PC-3 (cell line): ENCODE results near the gene RMND1.

Experiments
- CTCF ChIP-seq: fragments of 300-600 bp; sonication (generic); conservative IDR thresholded peaks from 2 replicates; pipeline ENCODE4 v1.5.1; 2017; ENCODE audit warnings: antibody characterized with exemption, low read depth, mild to moderate bottlenecking, low read length
- EZH2 ChIP-seq: fragments of 300-600 bp; sonication (generic); IDR thresholded peaks from one replicate; pipeline ENCODE4 v1.6.1; 2017; ENCODE audit warnings: antibody characterized with exemption, mild to moderate bottlenecking, low read length; ENCODE audit not compliant: unreplicated experiment
- EZH2phosphoT487 ChIP-seq: fragments of 300-600 bp; sonication (generic); IDR thresholded peaks from 2 replicates; pipeline ENCODE4 v1.6.1; 2018; ENCODE audit warnings: mild to moderate bottlenecking, antibody characterized with exemption, low read length, borderline replicate concordance

GRCh38 chr6:151493804-151494234, 41.9 kb upstream of the RMND1 start, which contains the start of gene CCDC170:
- TF ChIP-seq EZH2 (no peak), EZH2phosphoT487 (no peak), CTCF (no peak)
